Measurements from ENCODE around the gene TTC9C.

DNA sequence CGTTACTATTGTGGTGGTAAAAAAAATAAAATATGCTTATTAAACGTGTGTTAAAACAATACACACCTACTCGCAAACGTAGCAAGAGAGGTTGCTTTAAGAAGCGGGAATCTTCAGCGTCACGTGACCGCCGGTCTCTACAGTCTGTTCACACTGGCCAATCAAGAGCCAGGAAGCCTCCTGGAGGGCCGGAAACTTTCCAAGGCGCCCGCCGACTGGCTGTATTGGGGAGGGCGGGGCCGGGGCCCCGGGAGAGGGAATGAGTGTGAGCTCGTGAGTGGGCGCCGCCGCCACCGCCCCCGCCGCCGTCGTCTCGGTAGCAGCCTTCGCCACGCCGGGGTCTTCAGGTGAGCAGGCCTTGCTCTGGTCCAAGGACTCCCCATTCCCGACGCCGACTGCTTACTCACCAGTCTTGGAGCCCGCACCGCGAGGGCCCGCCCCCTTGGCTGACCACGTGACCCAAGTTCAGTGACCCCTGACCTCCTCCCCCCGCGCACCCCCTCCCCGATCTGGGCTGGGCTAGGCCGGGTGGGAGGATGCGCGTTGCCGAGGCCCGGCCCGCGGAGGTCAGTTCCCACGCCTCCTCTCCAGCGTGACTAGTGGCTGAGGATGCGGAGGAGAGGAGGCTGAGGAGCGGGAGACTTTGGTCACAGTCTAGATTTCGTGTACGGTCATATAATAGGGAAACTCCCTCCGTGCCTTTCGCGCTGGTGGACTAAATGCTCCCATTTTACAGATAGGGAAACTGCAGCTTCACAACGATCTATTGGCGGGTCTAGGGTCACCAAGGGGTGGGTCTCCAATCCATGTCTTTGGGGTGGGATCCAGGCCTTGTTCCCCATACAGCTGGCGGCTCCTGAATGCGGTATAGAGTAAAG, 43.1 kb downstream of the TTC9C start, which contains the start of gene TAF6L:
- TF ChIP-seq, protein P1, sequence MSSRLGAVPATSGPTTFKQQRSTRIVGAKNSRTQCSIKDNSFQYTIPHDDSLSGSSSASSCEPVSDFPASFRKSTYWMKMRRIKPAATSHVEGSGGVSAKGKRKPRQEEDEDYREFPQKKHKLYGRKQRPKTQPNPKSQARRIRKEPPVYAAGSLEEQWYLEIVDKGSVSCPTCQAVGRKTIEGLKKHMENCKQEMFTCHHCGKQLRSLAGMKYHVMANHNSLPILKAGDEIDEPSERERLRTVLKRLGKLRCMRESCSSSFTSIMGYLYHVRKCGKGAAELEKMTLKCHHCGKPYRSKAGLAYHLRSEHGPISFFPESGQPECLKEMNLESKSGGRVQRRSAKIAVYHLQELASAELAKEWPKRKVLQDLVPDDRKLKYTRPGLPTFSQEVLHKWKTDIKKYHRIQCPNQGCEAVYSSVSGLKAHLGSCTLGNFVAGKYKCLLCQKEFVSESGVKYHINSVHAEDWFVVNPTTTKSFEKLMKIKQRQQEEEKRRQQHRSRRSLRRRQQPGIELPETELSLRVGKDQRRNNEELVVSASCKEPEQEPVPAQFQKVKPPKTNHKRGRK (CRISPR knock-in tag; IDR thresholded peaks at IDR 0.05; ENCODE audit: borderline replicate concordance) = no peak
- TF ChIP-seq, protein P2, sequence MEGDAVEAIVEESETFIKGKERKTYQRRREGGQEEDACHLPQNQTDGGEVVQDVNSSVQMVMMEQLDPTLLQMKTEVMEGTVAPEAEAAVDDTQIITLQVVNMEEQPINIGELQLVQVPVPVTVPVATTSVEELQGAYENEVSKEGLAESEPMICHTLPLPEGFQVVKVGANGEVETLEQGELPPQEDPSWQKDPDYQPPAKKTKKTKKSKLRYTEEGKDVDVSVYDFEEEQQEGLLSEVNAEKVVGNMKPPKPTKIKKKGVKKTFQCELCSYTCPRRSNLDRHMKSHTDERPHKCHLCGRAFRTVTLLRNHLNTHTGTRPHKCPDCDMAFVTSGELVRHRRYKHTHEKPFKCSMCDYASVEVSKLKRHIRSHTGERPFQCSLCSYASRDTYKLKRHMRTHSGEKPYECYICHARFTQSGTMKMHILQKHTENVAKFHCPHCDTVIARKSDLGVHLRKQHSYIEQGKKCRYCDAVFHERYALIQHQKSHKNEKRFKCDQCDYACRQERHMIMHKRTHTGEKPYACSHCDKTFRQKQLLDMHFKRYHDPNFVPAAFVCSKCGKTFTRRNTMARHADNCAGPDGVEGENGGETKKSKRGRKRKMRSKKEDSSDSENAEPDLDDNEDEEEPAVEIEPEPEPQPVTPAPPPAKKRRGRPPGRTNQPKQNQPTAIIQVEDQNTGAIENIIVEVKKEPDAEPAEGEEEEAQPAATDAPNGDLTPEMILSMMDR (IDR thresholded peaks at IDR 0.05) = no peak
